ENCODE data around the gene TPH2. TPM values are rescaled to one million over a fixed set of nuclear protein-coding genes. Genes with fewer than 3 reads are reported as not detected.

Gene TPH2
- total and polyA plus RNA-seq, 3 donors from 2014 or later, result 0.47 to 2.2 (median 1.8) TPM

- Histone ChIP-seq H3K27ac (no peak overlapping the region), H3K4me1 (no peaks in the 10 kb centered on the region), H3K36me3 (ENCODE audit: low read depth, missing control alignments) (no peaks in the 10 kb centered on the region), H3K27me3 (no peaks in the 10 kb centered on the region), H3K9me3 (no peaks in the 10 kb centered on the region), H3K4me3 (no peak overlapping the region)
- DNase-seq, result no peak
- 42 to 53% methylated on average over 3 of the region's 3 CpGs for WGBS, 2 donors
- intact Hi-C loops (cut with DNase I; ENCODE audit: low total_unique reads), result no loop called here
- TF ChIP-seq CTCF (IDR thresholded peaks at IDR 0.05) (no peak), POLR2A (IDR thresholded peaks at IDR 0.05) (no peak)
Observed at GRCh38 chr12:71948390-71948789, 9.7 kb downstream of the TPH2 start.

- TF ChIP-seq POLR2A (IDR thresholded peaks at IDR 0.05) (no peak), CTCF (IDR thresholded peaks at IDR 0.05) (no peak)
- Histone ChIP-seq H3K9me3 (no peaks in the 10 kb centered on the region), H3K4me3 (no peak overlapping the region), H3K27ac (no peak overlapping the region), H3K36me3 (ENCODE audit: low read depth, missing control alignments) (no peaks in the 10 kb centered on the region), H3K4me1 (no peaks in the 10 kb centered on the region), H3K27me3 (no peaks in the 10 kb centered on the region)
- DNase-seq, result no peak
- intact Hi-C loops (cut with DNase I; ENCODE audit: low total_unique reads), result no loop called here
- WGBS, 2 donors, result 43 to 56% methylated on average over 3 of the region's 3 CpGs
Observed at GRCh38 chr12:71949646-71950045, 11.0 kb downstream of the TPH2 start.

GRCh38 chr12:71950404-71950803, 11.8 kb downstream of the TPH2 start:
- Histone ChIP-seq H3K27ac (no peak overlapping the region), H3K4me1 (no peaks in the 10 kb centered on the region), H3K4me3 (no peak overlapping the region), H3K27me3 (no peaks in the 10 kb centered on the region), H3K36me3 (ENCODE audit: low read depth, missing control alignments) (no peaks in the 10 kb centered on the region), H3K9me3 (no peaks in the 10 kb centered on the region)
- WGBS, 2 donors, result 84 to 85% methylated on average over 4 of the region's 4 CpGs
- DNase-seq, result no peak
- intact Hi-C loops (cut with DNase I; ENCODE audit: low total_unique reads), result no loop called here
- no peak for TF ChIP-seq POLR2A (IDR thresholded peaks at IDR 0.05)
- no peak for TF ChIP-seq CTCF (IDR thresholded peaks at IDR 0.05)

- Histone ChIP-seq H3K27me3 (no peaks in the 10 kb centered on the region), H3K9me3 (no peaks in the 10 kb centered on the region), H3K27ac (no peak overlapping the region), H3K4me1 (no peaks in the 10 kb centered on the region), H3K4me3 (no peak overlapping the region), H3K36me3 (ENCODE audit: low read depth, missing control alignments) (no peaks in the 10 kb centered on the region)
- 91 to 94% methylated on average over 4 of the region's 4 CpGs for WGBS, 2 donors
- DNase-seq, result no peak
- intact Hi-C loops (cut with DNase I; ENCODE audit: low total_unique reads), result no loop called here
- TF ChIP-seq CTCF (IDR thresholded peaks at IDR 0.05) (no peak), POLR2A (IDR thresholded peaks at IDR 0.05) (no peak)
Observed at GRCh38 chr12:71950819-71951218, 12.2 kb downstream of the TPH2 start.

GRCh38 chr12:71954083-71954778, 15.6 kb downstream of the TPH2 start:
- intact Hi-C loops (cut with DNase I; ENCODE audit: low total_unique reads), result no loop called here
- Histone ChIP-seq H3K36me3 (ENCODE audit: low read depth, missing control alignments) (no peaks in the 10 kb centered on the region), H3K4me1 (no peaks in the 10 kb centered on the region), H3K27ac (no peak overlapping the region), H3K9me3 (no peaks in the 10 kb centered on the region), H3K4me3 (no peak overlapping the region), H3K27me3 (no peaks in the 10 kb centered on the region)
- no peak for TF ChIP-seq POLR2A (IDR thresholded peaks at IDR 0.05)
- no peak for TF ChIP-seq CTCF (IDR thresholded peaks at IDR 0.05)
- no peak for DNase-seq
- 65 to 67% methylated on average over 13 of the region's 13 CpGs for WGBS, 2 donors
